ENCODE data around the gene NSUN5. TPM values are rescaled to one million over a fixed set of nuclear protein-coding genes. Genes with fewer than 3 reads are reported as not detected.
"Not testable (repeated sequence)": the region's sequence is repeated elsewhere in the genome, so short reads cannot be mapped to it uniquely, and the experiment has no call there.

Gene NSUN5
- total RNA-seq, 1 donor from 2014 or later: 68.9 TPM

DNA sequence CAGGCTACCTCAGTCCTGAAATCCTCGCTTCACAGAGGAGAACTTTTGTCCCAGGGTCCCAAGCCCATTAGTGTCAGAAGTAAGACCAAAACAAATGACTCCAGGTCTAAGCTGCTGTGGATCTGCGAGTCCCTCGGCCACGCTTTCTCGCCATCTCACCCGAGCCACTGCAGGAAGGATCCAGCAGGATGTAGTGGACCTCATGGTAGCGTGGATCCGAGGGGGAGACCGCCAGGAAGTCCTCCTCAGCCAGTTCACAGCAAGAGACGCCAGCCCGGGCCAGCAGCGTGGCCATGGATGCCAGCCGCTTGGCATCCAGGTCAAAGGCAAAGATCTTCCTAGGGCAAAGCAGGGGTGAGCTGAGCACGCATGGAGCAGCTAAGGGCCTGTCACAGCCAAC lies 4.6 kb downstream of the NSUN5 start:
- H3K4me1 Mint-ChIP-seq: peaks cover 27% of the 10 kb centered on the region
- H3K36me3 Mint-ChIP-seq (ENCODE audit: low read depth): peaks cover 49% of the 10 kb centered on the region
- no peak for TF ChIP-seq CTCF (IDR thresholded peaks at IDR 0.05)
- no peak for DNase-seq
- ChIA-PET POLR2A (no interaction called here), CTCF (no interaction called here)
- ATAC-seq (ENCODE audit: low read depth): no peak
- no peak overlapping the region for H3K27ac Mint-ChIP-seq
- no peaks in the 10 kb centered on the region for H3K9me3 Mint-ChIP-seq
- no peak overlapping the region for H3K4me3 Mint-ChIP-seq
- H3K27me3 Mint-ChIP-seq: no peaks in the 10 kb centered on the region
- intact Hi-C loops (cut with micrococcal nuclease): no loop called here

DNA sequence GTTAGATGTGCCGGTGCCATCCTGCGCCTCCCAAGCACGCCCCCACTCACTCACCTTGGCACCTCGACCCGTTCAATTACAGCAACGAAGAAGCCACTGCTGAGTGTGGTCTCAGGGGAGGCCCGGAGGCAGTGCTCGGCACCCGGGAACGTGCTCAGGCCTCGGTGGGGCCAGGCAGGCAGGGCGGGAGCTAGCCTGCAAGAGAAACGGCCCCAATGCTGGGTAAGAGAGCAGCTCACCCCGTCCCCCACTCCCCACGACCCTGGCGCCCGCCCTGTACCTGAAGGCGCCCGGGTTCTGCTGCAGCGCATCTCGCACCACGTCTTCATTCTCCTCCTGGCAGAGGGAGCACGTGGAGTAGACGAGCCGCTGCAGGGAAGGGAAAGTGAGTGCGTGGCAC lies 5.1 kb downstream of the NSUN5 start:
- Mint-ChIP-seq H3K27me3 (no peaks in the 10 kb centered on the region), H3K9me3 (no peaks in the 10 kb centered on the region), H3K4me1 (peaks cover 23% of the 10 kb centered on the region), H3K27ac (no peak overlapping the region), H3K36me3 (ENCODE audit: low read depth) (peaks cover 45% of the 10 kb centered on the region), H3K4me3 (no peak overlapping the region)
- no peak for TF ChIP-seq CTCF (IDR thresholded peaks at IDR 0.05)
- ChIA-PET POLR2A (no interaction called here), CTCF (no interaction called here)
- DNase-seq: no peak
- intact Hi-C loops (cut with micrococcal nuclease): no loop called here
- no peak for ATAC-seq (ENCODE audit: low read depth)

- CTCF ChIA-PET; ATAC-seq (ENCODE audit: low read depth); H3K9me3 Mint-ChIP-seq; POLR2A ChIA-PET; H3K4me3 Mint-ChIP-seq; H3K27me3 Mint-ChIP-seq; DNase-seq; H3K27ac Mint-ChIP-seq; intact Hi-C loops (cut with micrococcal nuclease): not testable (repeated sequence)
- Mint-ChIP-seq H3K4me1 (peaks cover 17% of the 10 kb centered on the region), H3K36me3 (ENCODE audit: low read depth) (peaks cover 43% of the 10 kb centered on the region)
These were observed 5.8 kb downstream of the NSUN5 start for GRCh38 chr7:73302846-73303245.

GRCh38 chr7:73301108-73301507 lies 7.5 kb downstream of the NSUN5 start:
- H3K4me1 Mint-ChIP-seq; DNase-seq; intact Hi-C loops (cut with micrococcal nuclease); POLR2A ChIA-PET; H3K4me3 Mint-ChIP-seq; H3K9me3 Mint-ChIP-seq; H3K27me3 Mint-ChIP-seq; H3K27ac Mint-ChIP-seq; ATAC-seq (ENCODE audit: low read depth); CTCF ChIA-PET: not testable (repeated sequence)
- H3K36me3 Mint-ChIP-seq (ENCODE audit: low read depth): peaks cover 28% of the 10 kb centered on the region

DNA sequence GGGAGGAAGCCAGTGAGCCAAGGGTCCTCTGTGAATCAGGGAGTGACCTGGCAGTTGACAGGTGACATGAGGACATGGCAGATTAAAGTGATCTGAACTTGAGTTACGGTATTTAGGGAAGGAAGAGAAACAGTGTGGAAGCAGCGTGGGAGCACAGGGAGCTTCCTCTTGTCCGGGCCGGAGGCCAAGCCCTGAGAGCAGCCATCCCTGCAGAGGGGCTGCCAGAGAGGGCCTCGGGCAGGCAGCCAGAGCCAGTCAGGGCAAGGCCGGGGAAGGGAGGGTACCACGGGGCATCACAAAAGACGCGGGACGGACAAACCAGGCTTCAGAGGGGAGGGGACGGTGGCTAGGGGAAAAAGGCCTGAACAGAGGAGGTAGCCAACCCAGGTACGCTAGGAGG lies 8.8 kb downstream of the NSUN5 start:
- H3K9me3 Mint-ChIP-seq; CTCF ChIA-PET; H3K27me3 Mint-ChIP-seq; DNase-seq; H3K27ac Mint-ChIP-seq; H3K4me3 Mint-ChIP-seq; POLR2A ChIA-PET; ATAC-seq (ENCODE audit: low read depth); H3K4me1 Mint-ChIP-seq; intact Hi-C loops (cut with micrococcal nuclease): not testable (repeated sequence)
- peaks cover 18% of the 10 kb centered on the region for H3K36me3 Mint-ChIP-seq (ENCODE audit: low read depth)

- H3K36me3 Mint-ChIP-seq (ENCODE audit: low read depth); H3K4me3 Mint-ChIP-seq; H3K9me3 Mint-ChIP-seq; POLR2A ChIA-PET; intact Hi-C loops (cut with micrococcal nuclease); ATAC-seq (ENCODE audit: low read depth); CTCF ChIA-PET; H3K27me3 Mint-ChIP-seq; DNase-seq; H3K4me1 Mint-ChIP-seq; H3K27ac Mint-ChIP-seq: not testable (repeated sequence)
These were observed 10.9 kb downstream of the NSUN5 start for GRCh38 chr7:73297706-73298105.

DNA sequence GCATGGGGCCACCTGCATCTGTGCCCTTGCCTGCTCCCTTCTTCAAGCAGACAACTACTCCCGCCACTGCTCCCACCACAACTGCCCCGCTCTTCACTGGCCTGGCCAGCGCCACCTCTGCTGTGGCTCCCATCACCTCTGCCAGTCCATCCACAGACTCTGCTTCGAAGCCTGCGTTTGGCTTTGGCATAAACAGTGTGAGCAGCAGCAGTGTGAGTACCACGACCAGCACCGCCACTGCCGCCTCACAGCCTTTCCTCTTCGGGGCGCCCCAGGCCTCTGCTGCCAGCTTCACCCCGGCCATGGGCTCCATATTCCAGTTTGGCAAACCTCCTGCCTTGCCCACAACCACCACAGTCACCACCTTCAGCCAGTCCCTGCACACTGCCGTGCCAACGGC lies 11.4 kb downstream of the NSUN5 start:
- ATAC-seq (ENCODE audit: low read depth); H3K9me3 Mint-ChIP-seq; H3K4me1 Mint-ChIP-seq; H3K4me3 Mint-ChIP-seq; DNase-seq; CTCF ChIA-PET; H3K27ac Mint-ChIP-seq; POLR2A ChIA-PET; H3K36me3 Mint-ChIP-seq (ENCODE audit: low read depth); intact Hi-C loops (cut with micrococcal nuclease); H3K27me3 Mint-ChIP-seq: not testable (repeated sequence)

DNA sequence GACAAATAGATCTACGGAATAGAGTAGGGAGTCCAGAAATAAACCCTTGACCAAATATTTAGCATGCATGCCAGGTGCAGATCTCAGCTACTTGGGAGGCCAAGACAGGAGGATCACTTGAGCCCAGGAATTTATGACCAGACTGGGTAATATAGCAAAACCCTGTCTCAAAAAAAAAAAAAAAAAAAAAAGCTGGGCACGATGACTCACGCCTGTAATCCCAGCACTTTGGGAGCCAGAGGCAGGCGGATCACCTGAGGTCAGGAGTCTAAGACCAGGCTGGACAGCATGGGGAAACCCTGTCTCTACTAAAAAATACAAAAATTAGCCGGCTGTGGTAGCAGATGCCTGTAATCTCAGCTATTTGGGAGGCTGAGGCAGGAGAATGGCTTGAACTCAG lies 31.4 kb downstream of the NSUN5 start:
- H3K36me3 Mint-ChIP-seq (ENCODE audit: low read depth); intact Hi-C loops (cut with micrococcal nuclease); DNase-seq; ATAC-seq (ENCODE audit: low read depth); H3K9me3 Mint-ChIP-seq; H3K27me3 Mint-ChIP-seq; H3K4me3 Mint-ChIP-seq; CTCF ChIA-PET; H3K4me1 Mint-ChIP-seq; POLR2A ChIA-PET; H3K27ac Mint-ChIP-seq: not testable (repeated sequence)

- H3K4me1 Mint-ChIP-seq; POLR2A ChIA-PET; DNase-seq; H3K27ac Mint-ChIP-seq; H3K9me3 Mint-ChIP-seq; CTCF ChIA-PET; H3K27me3 Mint-ChIP-seq; intact Hi-C loops (cut with micrococcal nuclease); H3K36me3 Mint-ChIP-seq (ENCODE audit: low read depth): not testable (repeated sequence)
- H3K4me3 Mint-ChIP-seq: peak overlapping the region; percentile 38
- ATAC-seq (ENCODE audit: low read depth): peak; percentile 48
These were observed 40.8 kb downstream of the NSUN5 start for GRCh38 chr7:73267813-73268212.

- POLR2A ChIA-PET; H3K4me1 Mint-ChIP-seq; H3K36me3 Mint-ChIP-seq (ENCODE audit: low read depth); H3K27me3 Mint-ChIP-seq; intact Hi-C loops (cut with micrococcal nuclease); H3K4me3 Mint-ChIP-seq; H3K9me3 Mint-ChIP-seq; DNase-seq; H3K27ac Mint-ChIP-seq; CTCF ChIA-PET: not testable (repeated sequence)
- peak; percentile 49 for ATAC-seq (ENCODE audit: low read depth)
These were observed 41.8 kb downstream of the NSUN5 start for GRCh38 chr7:73266719-73267368.

DNA sequence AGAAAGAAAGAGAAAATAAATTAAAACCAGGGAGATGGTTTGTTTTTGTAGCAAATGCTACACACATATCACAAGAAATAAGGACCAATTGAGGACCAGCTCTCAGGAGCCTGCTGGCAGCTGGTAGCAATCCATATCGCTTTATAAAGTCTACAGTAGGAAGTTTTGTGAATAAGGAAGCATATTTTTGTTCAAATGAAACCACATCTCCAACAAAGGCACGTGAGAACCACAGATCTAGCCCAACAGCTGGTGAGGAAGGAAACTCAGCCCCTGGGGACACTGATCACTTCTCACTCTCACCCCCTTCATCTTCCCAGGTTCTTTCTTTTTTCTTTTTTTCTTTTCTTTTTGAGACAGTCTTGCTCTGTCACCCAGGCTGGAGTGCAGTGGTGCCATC lies 46.2 kb downstream of the NSUN5 start:
- H3K36me3 Mint-ChIP-seq (ENCODE audit: low read depth); DNase-seq; H3K4me3 Mint-ChIP-seq; CTCF ChIA-PET; POLR2A ChIA-PET; H3K27ac Mint-ChIP-seq; H3K9me3 Mint-ChIP-seq; H3K4me1 Mint-ChIP-seq; H3K27me3 Mint-ChIP-seq; intact Hi-C loops (cut with micrococcal nuclease): not testable (repeated sequence)
- ATAC-seq (ENCODE audit: low read depth): peak; percentile 73
